ENCODE results near the gene TMUB2. TPM values are rescaled to one million over a fixed set of nuclear protein-coding genes. Genes with fewer than 3 reads are reported as not detected.

TMUB2 gene
- total and polyA plus RNA-seq, 2 of the 13 experiments (the other 11 are each of a cell fraction or from before 2014, with no cell fraction given), result 26.9 to 50.8 TPM

- TF ChIP-seq HINFP (CRISPR knock-in tag; IDR thresholded peaks at IDR 0.05; ENCODE audit: low read depth) (no peak), ZMAT3 (CRISPR knock-in tag; conservative IDR thresholded peaks at IDR 0.05) (no peak), SALL2 (CRISPR knock-in tag; IDR thresholded peaks at IDR 0.05) (peak; percentile 75; the same call in 1 of the 2 replicates), NKX3-1 (CRISPR knock-in tag; IDR thresholded peaks at IDR 0.05) (0 out of 2 replicates have a peak, but pooled peaks have one; percentile 59), ZNF768 (CRISPR knock-in tag; IDR thresholded peaks at IDR 0.05) (peak; percentile 50; the same call in 1 of the 2 replicates), BRD4 (CRISPR knock-in tag; IDR thresholded peaks at IDR 0.05) (no peak), NCOA1 (CRISPR knock-in tag; IDR thresholded peaks at IDR 0.05) (no peak), CEBPG (CRISPR knock-in tag; IDR thresholded peaks at IDR 0.05) (no peak), MAFF (IDR thresholded peaks at IDR 0.05; ENCODE audit: low read depth, low read length) (no peak), GTF2F1 (IDR thresholded peaks at IDR 0.05; ENCODE audit: low read length) (no peak), ZNF546 (CRISPR knock-in tag; conservative IDR thresholded peaks at IDR 0.05) (no peak), TP53 (CRISPR knock-in tag; conservative IDR thresholded peaks at IDR 0.05) (no peak), ELF1 (CRISPR knock-in tag; IDR thresholded peaks at IDR 0.05) (no peak), ZBTB33 (CRISPR knock-in tag; IDR thresholded peaks at IDR 0.05) (no peak), PAF1 (CRISPR knock-in tag; IDR thresholded peaks at IDR 0.05) (no peak), ZBTB8A (CRISPR knock-in tag; IDR thresholded peaks at IDR 0.05; ENCODE audit: borderline replicate concordance, low read depth) (no peak), KDM3A (CRISPR knock-in tag; IDR thresholded peaks at IDR 0.05; ENCODE audit: low read depth) (no peak), ZNF589 (CRISPR knock-in tag; conservative IDR thresholded peaks at IDR 0.05) (no peak), NONO (IDR thresholded peaks at IDR 0.05) (no peak), NONO (CRISPR knock-in tag; conservative IDR thresholded peaks at IDR 0.05) (no peak), ZXDC (CRISPR knock-in tag; IDR thresholded peaks at IDR 0.05) (no peak), MED1 (CRISPR knock-in tag; IDR thresholded peaks at IDR 0.05) (peak; percentile 55), DRAP1 (CRISPR knock-in tag; IDR thresholded peaks at IDR 0.05) (peak; percentile 66), ZNF850 (CRISPR knock-in tag; conservative IDR thresholded peaks at IDR 0.05) (no peak), ZMYM4 (CRISPR knock-in tag; IDR thresholded peaks at IDR 0.05) (0 out of 2 replicates have a peak, but pooled peaks have one; percentile 32), ZNF460 (CRISPR knock-in tag; IDR thresholded peaks at IDR 0.05; ENCODE audit: borderline replicate concordance) (no peak), ZNF160 (CRISPR knock-in tag; IDR thresholded peaks at IDR 0.05) (no peak)
These were observed 35.5 kb downstream of the TMUB2 start (continued) for GRCh38 chr17:44222112-44222869.

All from HepG2 (cell line).